Mucosa of gallbladder (tissue), 1 donor: ENCODE results near the gene PPP4R3B. TPM values are rescaled to one million over a fixed set of nuclear protein-coding genes. Genes with fewer than 3 reads are reported as not detected.

Source experiments
- DNase-seq: peaks from one replicate; pipeline ENCODE4 v3.0.0-alpha.2; 2020; ENCODE audit warnings: low spot score
- total RNA-seq: library from RNA; stranded (reverse); gene quantifications from one replicate; pipeline ENCODE4 v1.2.1, GENCODE V29; 2021
- donor health status: DM: no; HTN: no; CAD: no.

Gene PPP4R3B
- total RNA-seq, 1 donor from 2014 or later, result 69.9 TPM

GRCh38 chr2:55511508-55512124 lies 105.8 kb downstream of the PPP4R3B start:
- DNase-seq, result no peak

- no peak for DNase-seq
Observed at GRCh38 chr2:55502590-55503141, 114.8 kb downstream of the PPP4R3B start.

- DNase-seq, result no peak
Observed at GRCh38 chr2:55500025-55500424, 117.4 kb downstream of the PPP4R3B start.

- DNase-seq, result no peak
Observed at GRCh38 chr2:55498582-55498981, 118.8 kb downstream of the PPP4R3B start.

Other genes with a start within 250 kb of the PPP4R3B start
- 21.9 TPM for gene CCDC88A, start 197.8 kb downstream of the PPP4R3B start, total RNA-seq
- 52.4 TPM for gene CFAP36, start 97.9 kb downstream of the PPP4R3B start, total RNA-seq
- gene PNPT1, start 76.2 kb upstream of the PPP4R3B start, total RNA-seq, result 15.9 TPM